NT2/D1 (cell line): ENCODE measurements around the gene KIF5B.

Source experiments
- YY1 ChIP-seq: IDR thresholded peaks from 2 replicates; pipeline ENCODE4 v1.6.1; 2011; ENCODE audit not compliant: insufficient read length, insufficient read depth
- ZNF274 ChIP-seq: IDR thresholded peaks from 2 replicates; pipeline ENCODE4 v1.6.1; 2011; ENCODE audit warnings: mild to moderate bottlenecking, low read depth, low read length

GRCh38 chr10:31999070-31999660, 57.1 kb downstream of the KIF5B start:
- TF ChIP-seq ZNF274: no peak
- TF ChIP-seq YY1: no peak
